Stimulated activated naive CD8-positive, alpha-beta T cell treated with anti-CD3 and anti-CD28 coated beads, Interleukin-15, amount 100 ng/mL, for 72 hours (primary cell): ENCODE data around the gene MUC12.
A peak's percentile ranks its signal among the peaks of the same experiment; 100 is the strongest.
"Not testable (repeated sequence)": the region's sequence is repeated elsewhere in the genome, so short reads cannot be mapped to it uniquely, and the experiment has no call there.

Experiments
- ATAC-seq: fragments of 150-1000 bp; cut with Tn5 transposase; 2 replicates; pipeline ENCODE4 v1.10.0; 2021; ENCODE audit warnings: mild to moderate bottlenecking, moderate library complexity
- DNase-seq, 2 donors: peaks; one replicate each; pipeline ENCODE4 v3.0.0; 2021 to 2022
- H3K27ac Mint-ChIP-seq, 2 donors: one replicate each; pipeline ENCODE4 v1.8.0; 2022; ENCODE audit warnings: mild to moderate bottlenecking in 2 of 2, mixed read lengths in 2 of 2, moderate library complexity in 2 of 2
- H3K27me3 Mint-ChIP-seq: one replicate; pipeline ENCODE4 v1.8.0; 2022; ENCODE audit warnings: mixed read lengths
- H3K4me1 Mint-ChIP-seq: one replicate; pipeline ENCODE4 v1.8.0; 2022; ENCODE audit warnings: mild to moderate bottlenecking, mixed read lengths
- H3K4me3 Mint-ChIP-seq, 2 donors: one replicate each; pipeline ENCODE4 v1.8.0; 2022; ENCODE audit warnings: mild to moderate bottlenecking in 2 of 2, mixed read lengths in 2 of 2, moderate library complexity in 1 of 2
- H3K9me3 Mint-ChIP-seq, 2 donors: one replicate each; pipeline ENCODE4 v1.8.0; 2022; ENCODE audit warnings: mixed read lengths in 2 of 2

MUC12 gene

DNA sequence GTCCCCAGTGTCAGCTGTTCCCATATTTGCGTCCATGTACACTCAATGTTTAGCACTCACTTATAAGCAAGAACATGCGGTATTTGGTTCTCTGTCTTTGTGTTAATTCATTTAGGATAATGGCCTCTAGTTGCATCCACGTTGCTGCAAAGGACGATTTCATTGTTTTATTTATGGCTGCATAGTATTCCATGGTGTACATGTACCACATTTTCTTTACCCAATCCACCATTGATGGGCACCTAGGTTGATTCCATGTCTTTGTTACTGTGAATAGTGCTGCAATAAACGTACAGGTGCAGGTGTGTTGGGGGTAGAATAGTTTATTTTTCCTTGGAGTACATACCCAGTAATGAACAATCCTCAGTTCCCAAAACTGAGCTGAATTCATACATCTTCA lies 91.6 kb downstream of the MUC12 start:
- Mint-ChIP-seq H3K4me3 (no peak overlapping the region), H3K9me3 (no peaks in the 10 kb centered on the region), H3K27ac (no peak overlapping the region), H3K27me3 (peaks cover 74% of the 10 kb centered on the region), H3K4me1 (no peaks in the 10 kb centered on the region)
- DNase-seq (no peak), ATAC-seq (no peak)

- H3K27me3 Mint-ChIP-seq = peaks cover 56% of the 10 kb centered on the region
- not testable (repeated sequence) for H3K9me3 Mint-ChIP-seq, ATAC-seq, H3K27ac Mint-ChIP-seq, DNase-seq, H3K4me1 Mint-ChIP-seq, H3K4me3 Mint-ChIP-seq
These were observed 94.8 kb downstream of the MUC12 start for GRCh38 chr7:101064176-101064550.

DNA sequence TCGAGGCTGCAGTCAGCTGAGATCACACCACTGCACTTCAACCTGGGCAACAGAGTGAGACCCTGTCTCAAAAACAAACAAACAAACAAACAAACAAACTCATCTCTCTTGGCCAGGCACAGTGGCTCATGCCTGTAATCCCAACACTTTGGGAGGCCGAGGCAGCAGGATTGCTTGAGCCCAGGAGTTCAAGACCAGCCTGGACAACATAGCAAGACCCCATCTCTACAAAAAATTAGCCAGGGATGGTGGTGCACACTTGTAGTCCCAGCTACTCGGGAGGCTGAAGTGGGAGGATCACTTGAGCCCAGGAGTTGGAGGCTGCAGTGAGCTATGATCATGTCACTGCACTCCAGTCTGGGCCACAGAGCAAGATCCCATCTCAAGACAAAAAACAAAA lies 95.8 kb downstream of the MUC12 start:
- DNase-seq, H3K4me3 Mint-ChIP-seq, H3K9me3 Mint-ChIP-seq, H3K27ac Mint-ChIP-seq, H3K4me1 Mint-ChIP-seq, ATAC-seq: not testable (repeated sequence)
- H3K27me3 Mint-ChIP-seq = peaks cover 50% of the 10 kb centered on the region

GRCh38 chr7:101066141-101066832 lies 96.9 kb downstream of the MUC12 start:
- Mint-ChIP-seq H3K27me3 (peaks cover 44% of the 10 kb centered on the region), H3K4me1 (no peaks in the 10 kb centered on the region), H3K4me3 (no peak overlapping the region), H3K27ac (peak overlapping the region in 1 of 2 donors; percentile 84), H3K9me3 (no peaks in the 10 kb centered on the region)
- DNase-seq (no peak), ATAC-seq (no peak)

- Mint-ChIP-seq H3K27me3 (peaks cover 39% of the 10 kb centered on the region), H3K4me1 (no peaks in the 10 kb centered on the region), H3K27ac (no peak overlapping the region), H3K9me3 (no peaks in the 10 kb centered on the region), H3K4me3 (no peak overlapping the region)
- ATAC-seq = no peak
- no peak for DNase-seq
These were observed 97.4 kb downstream of the MUC12 start for GRCh38 chr7:101066833-101067177.

- Mint-ChIP-seq H3K27ac (no peak overlapping the region), H3K27me3 (peaks cover 31% of the 10 kb centered on the region), H3K4me3 (no peak overlapping the region), H3K4me1 (no peaks in the 10 kb centered on the region), H3K9me3 (no peaks in the 10 kb centered on the region)
- DNase-seq (no peak), ATAC-seq (no peak)
These were observed 99.0 kb downstream of the MUC12 start for GRCh38 chr7:101068401-101068800.
